Stimulated activated naive CD8-positive, alpha-beta T cell treated with anti-CD3 and anti-CD28 coated beads, Interleukin-15, amount 100 ng/mL, for 72 hours (primary cell): Measurements from ENCODE around the gene KMT2E.
A peak's percentile ranks its signal among the peaks of the same experiment; 100 is the strongest.
"Not testable (repeated sequence)": the region's sequence is repeated elsewhere in the genome, so short reads cannot be mapped to it uniquely, and the experiment has no call there.

ENCODE experiments used
- ATAC-seq: fragments of 150-1000 bp; cut with Tn5 transposase; 2 replicates; pipeline ENCODE4 v1.10.0; 2021; ENCODE audit warnings: mild to moderate bottlenecking, moderate library complexity
- DNase-seq, 2 donors: peaks; one replicate each; pipeline ENCODE4 v3.0.0; 2021 to 2022
- H3K27ac Mint-ChIP-seq, 2 donors: one replicate each; pipeline ENCODE4 v1.8.0; 2022; ENCODE audit warnings: mild to moderate bottlenecking in 2 of 2, mixed read lengths in 2 of 2, moderate library complexity in 2 of 2
- H3K27me3 Mint-ChIP-seq: one replicate; pipeline ENCODE4 v1.8.0; 2022; ENCODE audit warnings: mixed read lengths
- H3K4me1 Mint-ChIP-seq: one replicate; pipeline ENCODE4 v1.8.0; 2022; ENCODE audit warnings: mild to moderate bottlenecking, mixed read lengths
- H3K4me3 Mint-ChIP-seq, 2 donors: one replicate each; pipeline ENCODE4 v1.8.0; 2022; ENCODE audit warnings: mild to moderate bottlenecking in 2 of 2, mixed read lengths in 2 of 2, moderate library complexity in 1 of 2
- H3K9me3 Mint-ChIP-seq, 2 donors: one replicate each; pipeline ENCODE4 v1.8.0; 2022; ENCODE audit warnings: mixed read lengths in 2 of 2

The KMT2E gene

GRCh38 chr7:104978460-104978859, 35.5 kb upstream of the KMT2E start:
- ATAC-seq (no peak), DNase-seq (no peak)
- H3K9me3 Mint-ChIP-seq, result no peaks in the 10 kb centered on the region
- H3K4me1 Mint-ChIP-seq, result peaks cover 57% of the 10 kb centered on the region
- no peaks in the 10 kb centered on the region for H3K27me3 Mint-ChIP-seq
- no peak overlapping the region for H3K27ac Mint-ChIP-seq
- no peak overlapping the region for H3K4me3 Mint-ChIP-seq

DNA sequence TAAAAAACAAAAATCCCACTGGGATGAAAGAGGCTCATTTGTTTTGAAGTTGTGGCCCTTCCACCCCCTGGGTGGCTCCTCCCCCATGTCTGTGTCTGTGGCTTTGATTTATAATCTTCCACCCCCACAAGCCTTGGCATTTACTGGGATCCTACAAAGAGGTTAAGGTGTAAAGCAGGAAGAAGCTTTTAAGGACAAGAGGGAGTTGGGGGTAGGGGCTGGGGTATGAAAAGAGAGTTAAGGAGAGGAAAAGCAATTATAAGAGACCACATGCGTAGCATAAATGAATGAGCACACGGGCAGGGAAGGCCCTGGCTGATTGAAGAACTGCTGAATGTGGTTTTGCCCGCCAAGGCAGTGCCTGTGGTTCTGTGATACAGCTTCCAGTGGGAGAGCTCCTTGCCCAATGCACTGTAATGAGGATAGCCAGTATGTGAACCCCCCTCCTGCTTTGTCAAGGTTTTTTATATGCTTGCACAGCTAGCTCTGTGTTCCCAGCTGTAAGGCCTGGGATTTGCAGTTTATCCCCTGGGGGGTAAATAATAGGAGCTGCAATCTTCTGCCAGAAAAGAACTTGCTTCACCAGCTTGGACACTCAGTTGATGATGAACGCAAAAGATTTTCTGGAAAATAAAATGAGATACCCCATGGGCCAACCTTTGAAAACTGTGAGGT, 34.7 kb upstream of the KMT2E start:
- ATAC-seq (no peak), DNase-seq (no peak)
- Mint-ChIP-seq H3K9me3 (no peaks in the 10 kb centered on the region), H3K4me1 (peaks cover 49% of the 10 kb centered on the region), H3K27ac (no peak overlapping the region), H3K4me3 (no peak overlapping the region), H3K27me3 (no peaks in the 10 kb centered on the region)

- ATAC-seq (no peak), DNase-seq (no peak)
- Mint-ChIP-seq H3K27me3 (no peaks in the 10 kb centered on the region), H3K27ac (no peak overlapping the region), H3K4me1 (peaks cover 47% of the 10 kb centered on the region), H3K4me3 (no peak overlapping the region), H3K9me3 (no peaks in the 10 kb centered on the region)
Observed at GRCh38 chr7:104980440-104980839, 33.6 kb upstream of the KMT2E start.

DNA sequence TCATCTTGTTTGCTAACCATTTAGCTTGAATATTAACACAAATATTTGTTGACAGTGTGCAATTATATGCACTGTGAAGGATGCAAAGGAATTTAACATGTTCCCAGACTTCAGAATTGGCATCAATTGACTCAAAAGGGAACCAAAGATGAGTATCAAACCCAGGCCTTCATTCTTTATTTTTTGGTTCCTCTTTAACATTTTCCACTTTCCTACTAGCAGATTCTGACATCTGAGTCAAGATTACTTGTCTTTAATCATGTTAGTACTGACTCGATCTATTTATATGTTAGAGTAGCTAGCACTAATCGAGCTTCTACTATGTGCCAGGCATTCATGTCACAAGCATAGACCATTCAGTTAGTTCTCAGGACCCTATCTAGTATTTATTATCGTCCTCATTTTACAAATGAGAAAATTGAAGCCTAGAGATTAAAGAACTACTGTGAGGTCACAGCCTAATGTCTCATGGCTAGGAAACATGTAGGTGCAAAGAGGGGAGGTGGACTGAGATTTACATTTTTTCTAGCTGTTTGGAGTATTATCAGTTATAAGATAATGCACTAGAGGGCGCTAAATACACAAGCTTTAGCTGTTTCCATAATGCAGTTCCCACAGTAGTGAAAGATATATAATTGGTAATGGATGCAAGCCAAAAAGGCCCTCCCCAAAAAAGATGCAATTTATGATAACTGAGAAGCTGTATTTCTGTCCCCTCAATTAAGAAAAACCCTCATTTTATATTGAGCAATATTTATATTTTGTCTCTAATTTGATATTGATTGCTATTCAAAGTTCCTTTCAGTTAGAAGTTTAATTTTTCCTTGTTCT, 32.9 kb upstream of the KMT2E start:
- Mint-ChIP-seq H3K9me3 (no peaks in the 10 kb centered on the region), H3K27ac (no peak overlapping the region), H3K4me3 (peak overlapping the region in 1 of 2 donors; percentile 29), H3K27me3 (no peaks in the 10 kb centered on the region), H3K4me1 (peaks cover 47% of the 10 kb centered on the region)
- ATAC-seq, result no peak
- no peak for DNase-seq

GRCh38 chr7:104981672-104982037, 32.4 kb upstream of the KMT2E start:
- Mint-ChIP-seq H3K4me3 (peak overlapping the region in 1 of 2 donors; percentile 29), H3K27me3 (no peaks in the 10 kb centered on the region), H3K27ac (no peak overlapping the region), H3K9me3 (no peaks in the 10 kb centered on the region), H3K4me1 (peaks cover 47% of the 10 kb centered on the region)
- no peak for DNase-seq
- ATAC-seq, result no peak

DNA sequence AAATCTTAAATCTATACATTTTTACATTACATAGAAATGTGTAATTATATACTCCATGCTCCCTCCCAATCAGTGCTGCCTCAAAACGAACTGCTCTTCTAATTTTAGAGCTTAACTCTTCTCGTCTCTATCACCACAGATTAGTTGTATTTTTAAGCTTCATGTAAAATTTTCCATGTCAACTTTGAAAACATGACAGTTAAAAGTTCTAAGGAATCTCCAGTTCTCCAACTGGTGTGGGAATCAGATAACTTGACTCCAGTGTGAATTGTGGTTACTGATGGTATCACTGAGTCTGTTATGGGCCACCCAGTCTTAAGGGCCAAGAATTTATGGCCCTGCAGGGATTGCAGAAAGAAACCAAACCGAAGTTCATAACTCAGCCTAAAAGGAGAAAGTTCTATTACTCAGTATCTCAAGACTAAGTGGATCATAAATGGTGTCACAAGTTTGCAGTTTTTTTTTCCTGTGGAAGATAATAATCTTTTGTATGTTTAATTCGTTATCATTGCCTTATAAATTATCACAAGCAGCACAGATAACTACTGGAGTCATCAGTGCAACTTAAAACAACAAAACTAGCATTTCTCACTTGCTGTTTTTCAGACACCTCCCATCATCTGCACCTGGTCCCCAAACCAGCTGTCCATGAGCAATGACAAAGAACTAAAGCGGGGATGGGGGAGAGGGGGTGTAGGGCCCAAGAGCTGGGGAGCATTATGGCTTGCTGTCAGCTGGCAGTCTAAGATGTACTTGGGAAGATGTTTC, 31.5 kb upstream of the KMT2E start:
- Mint-ChIP-seq H3K9me3 (no peaks in the 10 kb centered on the region), H3K27ac (peak overlapping the region; percentile 28 to 82), H3K4me1 (peaks cover 39% of the 10 kb centered on the region), H3K27me3 (no peaks in the 10 kb centered on the region), H3K4me3 (peak overlapping the region; percentile 92 to 97)
- ATAC-seq (no peak), DNase-seq (no peak)

DNA sequence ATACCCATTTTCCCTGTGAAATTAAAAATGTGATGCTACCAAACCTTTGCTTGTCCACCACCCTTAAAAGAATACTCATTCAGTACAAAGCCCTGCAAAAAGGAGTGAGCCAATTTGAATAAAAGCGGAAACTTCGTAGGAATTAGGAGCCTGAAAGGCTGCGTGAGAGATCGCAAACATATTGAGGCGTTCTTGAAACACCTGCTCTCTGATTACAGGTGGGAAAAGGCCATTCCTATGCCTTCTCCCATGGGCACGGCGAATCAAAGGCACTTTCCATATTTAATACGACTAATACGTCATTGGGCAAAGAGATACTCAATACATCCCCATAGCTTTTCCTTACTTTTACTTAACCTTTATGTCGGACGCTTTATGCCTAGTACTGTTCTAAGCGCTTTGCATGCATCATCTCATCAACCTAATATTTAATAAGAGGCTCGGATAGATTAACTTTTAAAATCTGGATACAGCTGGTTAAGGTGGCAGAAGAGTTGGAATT, 30.9 kb upstream of the KMT2E start:
- H3K4me1 Mint-ChIP-seq, result peaks cover 35% of the 10 kb centered on the region
- peak overlapping the region; percentile 99 to 100 for H3K27ac Mint-ChIP-seq
- peak overlapping the region; percentile 92 to 97 for H3K4me3 Mint-ChIP-seq
- ATAC-seq, result no peak
- DNase-seq, result no peak
- no peaks in the 10 kb centered on the region for H3K9me3 Mint-ChIP-seq
- no peaks in the 10 kb centered on the region for H3K27me3 Mint-ChIP-seq

- H3K9me3 Mint-ChIP-seq, result no peaks in the 10 kb centered on the region
- DNase-seq (peak; percentile 81 to 87), ATAC-seq (peak; percentile 95)
- peaks cover 34% of the 10 kb centered on the region for H3K4me1 Mint-ChIP-seq
- no peaks in the 10 kb centered on the region for H3K27me3 Mint-ChIP-seq
- peak overlapping the region; percentile 92 to 97 for H3K4me3 Mint-ChIP-seq
- peak overlapping the region; percentile 99 to 100 for H3K27ac Mint-ChIP-seq
Observed at GRCh38 chr7:104983578-104984539, 30.1 kb upstream of the KMT2E start.

- H3K27ac Mint-ChIP-seq, result peak overlapping the region; percentile 99 to 100
- H3K4me1 Mint-ChIP-seq, result peaks cover 25% of the 10 kb centered on the region
- ATAC-seq, result no peak
- no peak for DNase-seq
- no peaks in the 10 kb centered on the region for H3K9me3 Mint-ChIP-seq
- no peaks in the 10 kb centered on the region for H3K27me3 Mint-ChIP-seq
- H3K4me3 Mint-ChIP-seq, result peak overlapping the region; percentile 92 to 97
Observed at GRCh38 chr7:104984585-104985258, 29.3 kb upstream of the KMT2E start.

DNA sequence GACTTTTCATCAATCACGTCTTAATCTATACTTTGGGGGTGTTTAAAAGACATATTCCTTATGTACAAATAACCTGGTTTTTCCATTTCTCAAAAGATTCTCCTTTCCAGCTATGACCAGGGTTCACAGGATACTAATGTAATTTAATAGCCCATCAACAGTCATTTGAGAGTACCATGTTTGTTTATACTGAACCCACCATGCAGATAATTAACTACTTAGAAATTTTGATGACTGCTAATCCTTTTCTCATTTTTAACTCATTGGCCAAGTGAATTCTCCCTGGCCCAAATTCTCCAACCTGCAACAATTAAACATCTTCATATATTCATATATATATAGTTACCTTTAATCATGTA, 28.8 kb upstream of the KMT2E start:
- Mint-ChIP-seq H3K27ac (peak overlapping the region in 1 of 2 donors; percentile 100), H3K9me3 (no peaks in the 10 kb centered on the region), H3K4me3 (peak overlapping the region; percentile 46 to 97), H3K27me3 (no peaks in the 10 kb centered on the region), H3K4me1 (peaks cover 23% of the 10 kb centered on the region)
- no peak for DNase-seq
- no peak for ATAC-seq

DNA sequence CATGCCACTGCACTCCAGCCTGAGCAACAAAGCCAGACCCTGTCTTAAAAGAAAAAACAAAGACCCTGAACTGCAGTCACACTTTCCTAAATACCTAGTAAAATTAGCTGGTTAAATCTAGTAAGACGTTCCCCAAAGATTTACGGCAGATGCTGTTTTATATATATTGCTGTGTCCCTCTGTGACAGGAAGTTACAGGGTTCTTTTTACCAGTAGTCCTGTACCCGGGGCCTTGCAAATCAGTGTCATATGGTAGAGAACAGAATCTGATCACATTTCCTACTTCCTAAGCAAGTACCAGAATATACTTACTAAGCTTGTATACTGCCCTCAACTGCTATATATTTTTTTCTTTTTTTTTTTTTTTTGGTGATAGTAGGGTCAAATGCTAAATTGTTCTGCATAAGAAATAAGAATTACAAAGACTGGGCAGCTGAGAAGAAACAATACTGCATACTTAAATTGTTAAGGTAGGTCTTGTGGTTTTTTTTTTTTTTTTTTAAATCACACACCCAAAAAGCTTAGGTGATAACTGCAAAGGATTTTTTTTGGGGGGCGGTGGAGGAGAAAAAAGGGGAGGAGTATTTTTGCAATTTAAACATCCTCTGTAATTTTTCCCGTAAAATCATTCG, 27.3 kb upstream of the KMT2E start:
- no peak for ATAC-seq
- Mint-ChIP-seq H3K9me3 (no peaks in the 10 kb centered on the region), H3K27me3 (no peaks in the 10 kb centered on the region), H3K27ac (no peak overlapping the region), H3K4me3 (no peak overlapping the region), H3K4me1 (peaks cover 12% of the 10 kb centered on the region)
- no peak for DNase-seq

DNA sequence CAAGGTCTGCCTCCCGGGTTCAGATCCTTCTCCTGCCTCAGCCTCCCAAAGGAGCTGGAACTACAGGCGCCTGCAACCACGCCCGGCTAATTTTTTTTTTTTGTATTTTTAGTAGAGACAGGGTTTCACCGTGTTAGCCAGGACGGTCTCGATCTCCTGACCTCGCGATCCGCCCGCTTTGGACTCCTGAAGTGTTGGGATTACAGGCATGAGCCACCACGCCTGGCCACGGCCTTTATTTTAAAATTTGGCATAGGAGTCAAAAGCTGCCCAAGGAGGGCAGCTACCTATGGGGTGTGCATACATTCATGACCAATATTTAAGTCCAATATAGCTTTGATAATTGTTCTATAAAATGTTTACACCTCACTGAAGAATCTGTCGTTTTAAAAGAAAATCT, 26.6 kb upstream of the KMT2E start:
- not testable (repeated sequence) for H3K4me3 Mint-ChIP-seq, H3K9me3 Mint-ChIP-seq, DNase-seq, H3K4me1 Mint-ChIP-seq, H3K27me3 Mint-ChIP-seq, ATAC-seq, H3K27ac Mint-ChIP-seq

DNA sequence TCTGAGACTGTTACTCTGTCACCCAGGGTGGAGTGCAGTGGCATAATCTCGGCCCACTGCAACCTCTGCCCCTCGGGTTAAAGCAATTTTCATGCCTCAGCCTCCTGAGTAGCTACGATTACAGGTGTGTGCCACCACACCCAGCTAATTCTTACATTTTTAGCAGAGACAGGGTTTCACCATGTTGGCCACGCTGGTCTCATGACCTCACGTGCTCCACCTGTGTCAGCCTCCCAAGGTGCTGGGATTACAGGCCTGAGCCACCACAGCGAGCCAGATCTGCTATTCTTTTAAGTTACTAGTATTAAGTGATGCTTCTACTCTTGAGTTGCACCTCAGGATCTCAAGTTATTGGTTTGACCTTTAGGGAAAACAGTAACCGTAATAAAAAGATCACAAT, 23.0 kb upstream of the KMT2E start:
- ATAC-seq (no peak), DNase-seq (no peak)
- H3K4me1 Mint-ChIP-seq, result peaks cover 29% of the 10 kb centered on the region
- H3K4me3 Mint-ChIP-seq, result no peak overlapping the region
- H3K9me3 Mint-ChIP-seq, result no peaks in the 10 kb centered on the region
- no peaks in the 10 kb centered on the region for H3K27me3 Mint-ChIP-seq
- H3K27ac Mint-ChIP-seq, result no peak overlapping the region

DNA sequence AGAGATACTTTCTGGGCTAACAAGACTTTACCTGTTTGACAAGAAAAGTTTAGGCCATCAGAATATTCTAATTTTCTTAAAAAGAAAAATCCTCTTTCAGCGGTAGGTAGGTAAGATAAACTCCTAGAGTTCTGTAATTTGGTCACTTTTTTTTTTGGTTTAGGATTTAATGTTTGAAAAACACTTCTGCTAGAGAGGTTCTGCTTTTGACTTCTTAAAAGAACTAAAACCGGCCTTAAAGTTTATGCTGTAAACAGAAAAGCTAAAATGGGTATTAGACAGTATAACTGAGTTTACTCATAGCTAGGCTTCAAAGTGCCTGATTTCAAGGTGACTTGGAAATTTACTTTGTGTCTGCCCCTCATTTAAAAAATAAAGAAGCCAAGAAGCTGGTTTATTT, 21.7 kb upstream of the KMT2E start:
- Mint-ChIP-seq H3K4me1 (peaks cover 41% of the 10 kb centered on the region), H3K4me3 (no peak overlapping the region)
- ATAC-seq, result no peak

More for the DNA sequence above, 21.7 kb upstream of the KMT2E start:
- peak overlapping the region in 1 of 2 donors; percentile 6 for H3K27ac Mint-ChIP-seq
- DNase-seq, result no peak
- no peaks in the 10 kb centered on the region for H3K9me3 Mint-ChIP-seq
- no peaks in the 10 kb centered on the region for H3K27me3 Mint-ChIP-seq
